Natural killer cell (primary cell): ENCODE results near the gene CYP8B1. TPM values are rescaled to one million over a fixed set of nuclear protein-coding genes. Genes with fewer than 3 reads are reported as not detected.

Source experiments
- ATAC-seq, 3 donors: fragments of 150-1000 bp in 2 of 3; fragments of 200-7000 bp in 1 of 3; cut with Tn5 transposase; 1 replicate in 1 of 3; 2 replicates in 2 of 3; pipeline ENCODE4 v1.10.0; 2021; ENCODE audit warnings: mild to moderate bottlenecking in 2 of 3, moderate library complexity in 2 of 3
- DNase-seq, 2 donors: peaks; one replicate each; pipeline versions ENCODE4 v3.0.0 to v3.0.0-alpha.2; 2013 to 2021; ENCODE audit warnings: mixed read lengths in 1 of 2
- H3K27ac ChIP-seq: one replicate; pipeline ENCODE4 v1.5.1; 2013; ENCODE audit warnings: mild to moderate bottlenecking, low read length
- H3K27me3 ChIP-seq: one replicate; pipeline ENCODE4 v1.6.1; 2013; ENCODE audit warnings: low read length; ENCODE audit not compliant: control insufficient read depth, insufficient read depth
- H3K36me3 ChIP-seq: one replicate; pipeline ENCODE4 v1.6.1; 2013; ENCODE audit warnings: low read length; ENCODE audit not compliant: control insufficient read depth, insufficient read depth
- H3K4me1 ChIP-seq: one replicate; pipeline ENCODE4 v1.6.1; 2013; ENCODE audit warnings: low read length; ENCODE audit not compliant: control insufficient read depth, insufficient read depth
- H3K4me3 ChIP-seq: one replicate; pipeline ENCODE4 v1.5.1; 2013; ENCODE audit warnings: low read length
- H3K9me3 ChIP-seq: one replicate; pipeline ENCODE4 v1.6.1; 2013; ENCODE audit warnings: low read length; ENCODE audit not compliant: control insufficient read depth, insufficient read depth
- H3K27ac Mint-ChIP-seq, 2 donors: one replicate each; pipeline ENCODE4 v1.8.0; 2022; ENCODE audit warnings: mild to moderate bottlenecking in 2 of 2, mixed read lengths in 2 of 2, moderate library complexity in 1 of 2
- H3K27me3 Mint-ChIP-seq, 2 donors: one replicate each; pipeline ENCODE4 v1.8.0; 2022; ENCODE audit warnings: low read depth in 2 of 2, mixed read lengths in 2 of 2
- H3K36me3 Mint-ChIP-seq: one replicate; pipeline ENCODE4 v1.8.0; 2022; ENCODE audit warnings: mixed read lengths
- H3K4me1 Mint-ChIP-seq, 2 donors: one replicate each; pipeline ENCODE4 v1.8.0; 2022; ENCODE audit warnings: mixed read lengths in 2 of 2
- H3K4me3 Mint-ChIP-seq: one replicate; pipeline ENCODE4 v1.8.0; 2022; ENCODE audit warnings: mild to moderate bottlenecking, moderate library complexity, mixed read lengths
- H3K9me3 Mint-ChIP-seq, 2 donors: one replicate each; pipeline ENCODE4 v1.8.0; 2022; ENCODE audit warnings: mixed read lengths in 2 of 2
- CTCF ChIP-seq: fragments of 200-600 bp; IDR thresholded peaks from one replicate; pipeline ENCODE4 v1.8.0; 2022; ENCODE audit warnings: antibody characterized with exemption
- WGBS: methylation state at CpG from one replicate; pipeline ENCODE4 v1.1.7; 2013; ENCODE audit warnings: missing lambda C conversion rate; ENCODE audit not compliant: insufficient coverage; 5-methylcytosine and 5-hydroxymethylcytosine counted together
- intact Hi-C: fragments of 100-400 bp; cut with micrococcal nuclease; formaldehyde crosslinking; loops from one replicate; pipeline ENCODE4 v1.14.2; 2022
- total RNA-seq, 4 donors: library from RNA; stranded (reverse); fragments of 120-200 nt in 1 of 4; gene quantifications; one replicate each; pipeline versions ENCODE4 v1.2.3 to v1.2.4, GENCODE V29; 2013 to 2022

CYP8B1 gene
- total RNA-seq, 3 donors from 2014 or later (not counting 1 experiment from before 2014, with no cell fraction given), result not detected

- no peaks in the 10 kb centered on the region for H3K36me3 Mint-ChIP-seq
- H3K4me1 Mint-ChIP-seq, result peaks cover 10 to 19% of the 10 kb centered on the region in 2 donors
- Histone ChIP-seq H3K4me3 (no peak overlapping the region), H3K27ac (no peak overlapping the region), H3K4me1 (peaks cover 12% of the 10 kb centered on the region), H3K36me3 (no peaks in the 10 kb centered on the region), H3K27me3 (no peaks in the 10 kb centered on the region), H3K9me3 (no peaks in the 10 kb centered on the region)
- ATAC-seq (no peak), DNase-seq (no peak)
- 48% methylated on average over 1 of the region's 1 CpG for WGBS
- intact Hi-C loops, result no loop called here
- H3K9me3 Mint-ChIP-seq, result no peaks in the 10 kb centered on the region
- TF ChIP-seq CTCF, result no peak
- H3K4me3 Mint-ChIP-seq, result no peak overlapping the region
- H3K27ac Mint-ChIP-seq, result no peak overlapping the region
- H3K27me3 Mint-ChIP-seq, result peaks cover 7 to 8% of the 10 kb centered on the region in 2 donors
Observed at GRCh38 chr3:42876401-42876800, 722 bp upstream of the CYP8B1 start.

- ATAC-seq (no peak), DNase-seq (no peak)
- Mint-ChIP-seq H3K4me1 (peaks cover 4 to 5% of the 10 kb centered on the region in 2 donors), H3K9me3 (no peaks in the 10 kb centered on the region), H3K4me3 (no peak overlapping the region), H3K36me3 (no peaks in the 10 kb centered on the region), H3K27ac (no peak overlapping the region), H3K27me3 (peaks cover 7 to 8% of the 10 kb centered on the region in 2 donors)
- no peak overlapping the region for H3K27ac ChIP-seq
- intact Hi-C loops, result no loop called here
- no peak for TF ChIP-seq CTCF
- WGBS, result 85% methylated on average over 10 of the region's 10 CpGs
- H3K4me3 ChIP-seq, result no peak overlapping the region
- no peaks in the 10 kb centered on the region for H3K27me3 ChIP-seq
- H3K36me3 ChIP-seq, result no peaks in the 10 kb centered on the region
- H3K4me1 ChIP-seq, result no peaks in the 10 kb centered on the region
- no peaks in the 10 kb centered on the region for H3K9me3 ChIP-seq
Observed at GRCh38 chr3:42874749-42875148, 930 bp downstream of the CYP8B1 start.

- peaks cover 7 to 8% of the 10 kb centered on the region in 2 donors for H3K27me3 Mint-ChIP-seq
Observed at GRCh38 chr3:42873221-42873982, 2.3 kb downstream of the CYP8B1 start.

More at GRCh38 chr3:42873221-42873982, 2.3 kb downstream of the CYP8B1 start:
- ATAC-seq (no peak), DNase-seq (no peak)
- H3K4me3 ChIP-seq, result no peak overlapping the region
- peaks cover 4 to 5% of the 10 kb centered on the region in 2 donors for H3K4me1 Mint-ChIP-seq
- no peaks in the 10 kb centered on the region for H3K36me3 Mint-ChIP-seq
- intact Hi-C loops, result no loop called here
- H3K27ac Mint-ChIP-seq, result no peak overlapping the region
- TF ChIP-seq CTCF, result no peak
- H3K27me3 ChIP-seq, result no peaks in the 10 kb centered on the region
- no peaks in the 10 kb centered on the region for H3K9me3 Mint-ChIP-seq
- H3K4me1 ChIP-seq, result no peaks in the 10 kb centered on the region
- H3K9me3 ChIP-seq, result no peaks in the 10 kb centered on the region
- no peak overlapping the region for H3K4me3 Mint-ChIP-seq
- whole genome bisulfite sequencing, result 92% methylated on average over 6 of the region's 9 CpGs
- H3K27ac ChIP-seq, result no peak overlapping the region
- H3K36me3 ChIP-seq, result no peaks in the 10 kb centered on the region
